Heart left ventricle (tissue), 16 donors: ENCODE measurements around the gene SRI. TPM values are rescaled to one million over a fixed set of nuclear protein-coding genes. Genes with fewer than 3 reads are reported as not detected.

Experiments used
- ATAC-seq, 4 donors: fragments of 200-7000 bp; cut with Tn5 transposase; one replicate each; pipeline ENCODE4 v1.9.1; 2020 to 2022; ENCODE audit warnings: moderate library complexity in 4 of 4, mild to moderate bottlenecking in 3 of 4, moderate number of reproducible peaks in 1 of 4
- DNase-seq, 5 donors: peaks; one replicate each; pipeline ENCODE4 v3.0.0-alpha.2; 2020
- H3K27ac ChIP-seq, 12 donors: fragments of 200-600 bp; sonication (generic) in 4 of 12; one replicate each; pipeline versions ENCODE4 v1.5.0 to v1.8.0; 2016 to 2022; ENCODE audit warnings: mild to moderate bottlenecking in 2 of 12
- H3K27me3 ChIP-seq, 9 donors: fragments of 200-600 bp; sonication (generic) in 2 of 9; one replicate each; pipeline versions ENCODE4 v1.5.1 to v1.8.0; 2016 to 2022; ENCODE audit warnings: mild to moderate bottlenecking in 3 of 9
- H3K36me3 ChIP-seq, 9 donors: fragments of 200-600 bp; sonication (generic) in 2 of 9; one replicate each; pipeline versions ENCODE4 v1.5.0 to v1.8.0; 2018 to 2022; ENCODE audit warnings: mild to moderate bottlenecking in 2 of 9
- H3K4me1 ChIP-seq, 12 donors: fragments of 200-600 bp; sonication (generic) in 4 of 12; one replicate each; pipeline versions ENCODE4 v1.5.0 to v1.8.0; 2016 to 2022; ENCODE audit warnings: mild to moderate bottlenecking in 3 of 12
- H3K4me3 ChIP-seq, 12 donors: fragments of 200-600 bp; sonication (generic) in 4 of 12; one replicate each; pipeline versions ENCODE4 v1.5.0 to v1.8.0; 2017 to 2022; ENCODE audit warnings: mild to moderate bottlenecking in 9 of 12, moderate library complexity in 4 of 12
- H3K9me3 ChIP-seq, 12 donors: fragments of 200-600 bp; sonication (generic) in 4 of 12; one replicate each; pipeline versions ENCODE4 v1.5.0 to v1.8.0; 2016 to 2022; ENCODE audit warnings: mild to moderate bottlenecking in 1 of 12
- POLR2A ChIP-seq, 2 donors: fragments of 450-650 bp; IDR thresholded peaks; one replicate each; pipeline ENCODE4 v1.6.1; 2017; ENCODE audit warnings: antibody characterized with exemption in 2 of 2, mild to moderate bottlenecking in 2 of 2, moderate library complexity in 2 of 2
- WGBS, 4 donors: extraction: QIAGEN DNeasy Blood & Tissue Kit in 2 of 4; methylation state at CpG; one replicate each; pipeline versions ENCODE4 v1.1.5 to v1.1.7; 2013 to 2018; 5-methylcytosine and 5-hydroxymethylcytosine counted together
- intact Hi-C, 10 donors: fragments of 100-400 bp; cut with DNase I; formaldehyde crosslinking; loops; one replicate each; pipeline versions ENCODE4 v1.11.1 to v1.14.2; 2022
- polyA plus RNA-seq, 2 donors: library from polyadenylated mRNA; stranded (reverse); fragments of 200-250 nt; gene quantifications; one replicate each; pipeline ENCODE4 v1.2.3, GENCODE V29; 2013
- total RNA-seq, 9 donors: library from RNA; depleted of rRNA in 2 of 9; stranded (reverse); fragments of >200 nt in 2 of 9; fragmentation: NEBNext Ultra II Directional in 3 of 9; extraction: Animal tissue kit (Norgen Biotek cat#: 25700) in 3 of 9; gene quantifications; one replicate each; pipeline versions ENCODE4 v1.1.0 to v1.2.4, GENCODE V29; 2016 to 2023
- TF ChIP-seq, protein P1 (sequence below), 12 donors: fragments of 200-600 bp; sonication (generic) in 4 of 12; IDR thresholded peaks; one replicate each; pipeline versions ENCODE4 v1.5.0 to v1.8.0; 2018 to 2022; ENCODE audit warnings: antibody characterized with exemption in 12 of 12, mild to moderate bottlenecking in 5 of 12
- donor health status: ischemic (EF 13 %, LVEDD 7.1; RV severe dilation, severe dysfunction).
- donor health status: healthy with polysubstance abuse.
- donor health status: DM: no; HTN: yes; CAD: no.
- donor health status: DM: no; HTN: no; CAD: no.
- donor health status: ischemic (EF 25% LVEDD 6.9; RV normal size, moderate dysfunction).
- donor health status: ischemic (EF 25% LVEDD 5.7; RV mildly dilated, moderate dysfunction).
- donor health status: healthy.
- donor health status: DM: yes; HTN: yes; CAD: no.
- donor health status: ischemic (EF 35%, LVEDD 5.7; RV mildly dilated, moderate dysfunction).
- donor health status: nonischemic (EF 11% LVEDD 7.7; RV severe dilation, severe dysfunction).
- donor health status: DM: yes; HTN: yes; CAD: no.
- donor health status: PGD.
- donor health status: ischemic (EF 29% LVEDD 5.4; RV normal size, mild dysfunction).
- donor health status: nonischemic (EF 23%, LVEDD 6.1; RV moderate dilation, normal function).

The SRI gene
- total and polyA plus RNA-seq, 11 donors: 25.9 to 88.5 (median 68.9) TPM

GRCh38 chr7:88202278-88202677, 17.6 kb downstream of the SRI start:
- Histone ChIP-seq H3K27me3 (no peaks in the 10 kb centered on the region), H3K27ac (no peak overlapping the region), H3K9me3 (no peaks in the 10 kb centered on the region), H3K36me3 (peaks cover 0 to 70% (median 54%) of the 10 kb centered on the region in 9 donors), H3K4me3 (no peak overlapping the region), H3K4me1 (no peaks in the 10 kb centered on the region)
- 73 to 85% (median 81%) methylated on average over 5 of the region's 5 CpGs for WGBS, 4 donors
- ATAC-seq (no peak), DNase-seq (no peak)
- TF ChIP-seq POLR2A (IDR thresholded peaks at IDR 0.05): no peak
- TF ChIP-seq, protein P1, sequence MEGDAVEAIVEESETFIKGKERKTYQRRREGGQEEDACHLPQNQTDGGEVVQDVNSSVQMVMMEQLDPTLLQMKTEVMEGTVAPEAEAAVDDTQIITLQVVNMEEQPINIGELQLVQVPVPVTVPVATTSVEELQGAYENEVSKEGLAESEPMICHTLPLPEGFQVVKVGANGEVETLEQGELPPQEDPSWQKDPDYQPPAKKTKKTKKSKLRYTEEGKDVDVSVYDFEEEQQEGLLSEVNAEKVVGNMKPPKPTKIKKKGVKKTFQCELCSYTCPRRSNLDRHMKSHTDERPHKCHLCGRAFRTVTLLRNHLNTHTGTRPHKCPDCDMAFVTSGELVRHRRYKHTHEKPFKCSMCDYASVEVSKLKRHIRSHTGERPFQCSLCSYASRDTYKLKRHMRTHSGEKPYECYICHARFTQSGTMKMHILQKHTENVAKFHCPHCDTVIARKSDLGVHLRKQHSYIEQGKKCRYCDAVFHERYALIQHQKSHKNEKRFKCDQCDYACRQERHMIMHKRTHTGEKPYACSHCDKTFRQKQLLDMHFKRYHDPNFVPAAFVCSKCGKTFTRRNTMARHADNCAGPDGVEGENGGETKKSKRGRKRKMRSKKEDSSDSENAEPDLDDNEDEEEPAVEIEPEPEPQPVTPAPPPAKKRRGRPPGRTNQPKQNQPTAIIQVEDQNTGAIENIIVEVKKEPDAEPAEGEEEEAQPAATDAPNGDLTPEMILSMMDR (IDR thresholded peaks at IDR 0.05): no peak
- intact Hi-C loops: no loop called here

DNA sequence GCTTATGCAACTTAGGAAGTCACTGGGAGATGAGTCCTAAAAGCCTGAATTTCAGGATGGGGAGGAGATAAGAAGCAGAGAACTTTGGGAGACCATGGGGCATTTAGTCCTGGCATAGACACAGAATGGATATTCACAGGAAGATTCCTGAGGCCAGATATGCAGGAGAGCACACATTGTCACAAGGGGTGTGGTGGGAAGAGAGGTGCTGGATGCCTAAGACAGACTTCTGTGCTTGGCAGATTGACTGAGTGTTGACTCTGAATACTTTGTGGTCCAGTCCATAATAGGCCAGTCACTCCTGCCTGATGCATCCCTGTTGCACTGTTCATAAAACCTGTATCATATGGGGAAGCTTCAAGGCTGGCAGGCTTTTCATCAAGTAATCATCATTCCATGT, 18.5 kb downstream of the SRI start:
- no peak for ATAC-seq
- Histone ChIP-seq H3K4me1 (no peaks in the 10 kb centered on the region), H3K36me3 (peaks cover 0 to 69% (median 48%) of the 10 kb centered on the region in 9 donors), H3K27ac (no peak overlapping the region), H3K9me3 (no peaks in the 10 kb centered on the region), H3K27me3 (no peaks in the 10 kb centered on the region), H3K4me3 (no peak overlapping the region)
- intact Hi-C loops: no loop called here
- no peak for TF ChIP-seq POLR2A (IDR thresholded peaks at IDR 0.05)
- TF ChIP-seq, protein P1 (IDR thresholded peaks at IDR 0.05): no peak
- no peak for DNase-seq

GRCh38 chr7:88200789-88201188, 19.0 kb downstream of the SRI start:
- no peak overlapping the region for H3K4me3 ChIP-seq
- TF ChIP-seq POLR2A (IDR thresholded peaks at IDR 0.05): no peak
- TF ChIP-seq, protein P1 (IDR thresholded peaks at IDR 0.05): no peak
- H3K27me3 ChIP-seq: no peaks in the 10 kb centered on the region
- H3K36me3 ChIP-seq: peaks cover 0 to 64% (median 43%) of the 10 kb centered on the region in 9 donors
- no peaks in the 10 kb centered on the region for H3K4me1 ChIP-seq
- no peaks in the 10 kb centered on the region for H3K9me3 ChIP-seq
- H3K27ac ChIP-seq: no peak overlapping the region
- no peak for DNase-seq
- intact Hi-C loops: no loop called here
- 75 to 86% (median 81%) methylated on average over 4 of the region's 4 CpGs for WGBS, 4 donors
- no peak for ATAC-seq

- no peaks in the 10 kb centered on the region for H3K4me1 ChIP-seq
- peaks cover 0 to 58% (median 37%) of the 10 kb centered on the region in 9 donors for H3K36me3 ChIP-seq
- TF ChIP-seq, protein P1 (IDR thresholded peaks at IDR 0.05): no peak
- no peak for TF ChIP-seq POLR2A (IDR thresholded peaks at IDR 0.05)
- H3K4me3 ChIP-seq: no peak overlapping the region
- no peak for DNase-seq
- 86 to 91% (median 88%) methylated on average over 3 of the region's 3 CpGs for WGBS, 4 donors
- H3K27me3 ChIP-seq: no peaks in the 10 kb centered on the region
- intact Hi-C loops: no loop called here
- ATAC-seq: no peak
- no peak overlapping the region for H3K27ac ChIP-seq
- no peaks in the 10 kb centered on the region for H3K9me3 ChIP-seq
These were observed 19.6 kb downstream of the SRI start for GRCh38 chr7:88200261-88200660.
